ENCODE results near the gene EDARADD.
"Not testable (repeated sequence)": the region's sequence is repeated elsewhere in the genome, so short reads cannot be mapped to it uniquely, and the experiment has no call there.

EDARADD gene

GRCh38 chr1:236393681-236394481 is at the start of gene EDARADD:
Gene EDARADD (plus strand): TSS chr1:236394286. CDS start chr1:236394445, 159 bp downstream.
- no peak for DNase-seq

- DNase-seq = no peak
These were observed 48.4 kb upstream of the EDARADD start for GRCh38 chr1:236345728-236346127.

- DNase-seq = no peak
These were observed 46.0 kb upstream of the EDARADD start for GRCh38 chr1:236348071-236348470.

- DNase-seq = no peak
These were observed 43.8 kb upstream of the EDARADD start for GRCh38 chr1:236350308-236350707.

- DNase-seq = no peak
These were observed 42.1 kb upstream of the EDARADD start for GRCh38 chr1:236351875-236352573.

GRCh38 chr1:236352747-236353146 is 41.3 kb upstream of the EDARADD start:
- DNase-seq = not testable (repeated sequence)

GRCh38 chr1:236353813-236354212 is 40.3 kb upstream of the EDARADD start:
- DNase-seq = no peak

- DNase-seq = no peak
These were observed 39.5 kb upstream of the EDARADD start for GRCh38 chr1:236354330-236355147.

- DNase-seq = no peak
These were observed 37.9 kb upstream of the EDARADD start for GRCh38 chr1:236356141-236356540.

GRCh38 chr1:236361909-236362590 is 32.0 kb upstream of the EDARADD start:
- no peak for DNase-seq

GRCh38 chr1:236363237-236363636 is 30.8 kb upstream of the EDARADD start:
- DNase-seq = no peak

- no peak for DNase-seq
These were observed 28.0 kb upstream of the EDARADD start for GRCh38 chr1:236365999-236366570.

GRCh38 chr1:236366681-236367080 is 27.4 kb upstream of the EDARADD start:
- not testable (repeated sequence) for DNase-seq

GRCh38 chr1:236370420-236370819 is 23.7 kb upstream of the EDARADD start:
- DNase-seq = no peak

GRCh38 chr1:236371083-236371482 is 23.0 kb upstream of the EDARADD start:
- no peak for DNase-seq

GRCh38 chr1:236377832-236378535 is 16.1 kb upstream of the EDARADD start:
- no peak for DNase-seq

- DNase-seq = no peak
These were observed 12.4 kb upstream of the EDARADD start for GRCh38 chr1:236381565-236382158.

GRCh38 chr1:236388332-236388731 is 5.8 kb upstream of the EDARADD start:
- no peak for DNase-seq

GRCh38 chr1:236389253-236389652 is 4.8 kb upstream of the EDARADD start:
- DNase-seq = no peak

- no peak for DNase-seq
These were observed 3.1 kb upstream of the EDARADD start for GRCh38 chr1:236391008-236391407.

GRCh38 chr1:236392182-236392581 is 1.9 kb upstream of the EDARADD start:
- no peak for DNase-seq
